Measurements from ENCODE around the gene CAPN5. TPM values are rescaled to one million over a fixed set of nuclear protein-coding genes. Genes with fewer than 3 reads are reported as not detected.

The CAPN5 gene
- total and polyA plus RNA-seq, 2 of the 13 experiments (the other 11 are each of a cell fraction or from before 2014, with no cell fraction given) = 0.27 to 1.2 TPM

GRCh38 chr11:77066229-77067042 is at the start of gene CAPN5 (continued):
- TF ChIP-seq HDAC2 (CRISPR knock-in tag; IDR thresholded peaks at IDR 0.05) = no peak
- TF ChIP-seq ZNF564 (CRISPR knock-in tag; IDR thresholded peaks at IDR 0.05) = no peak
- 0 out of 2 replicates have a peak, but pooled peaks have one; percentile 68 for TF ChIP-seq ZNF724P (CRISPR knock-in tag; IDR thresholded peaks at IDR 0.05; ENCODE audit: borderline replicate concordance)
- TF ChIP-seq ZNF513 (CRISPR knock-in tag; conservative IDR thresholded peaks at IDR 0.05) = no peak
- TF ChIP-seq CCDC6 (CRISPR knock-in tag; IDR thresholded peaks at IDR 0.05) = peak; percentile 40; the same call in 1 of the 2 replicates
- TF ChIP-seq HDAC1 (CRISPR knock-in tag; IDR thresholded peaks at IDR 0.05) = peak; percentile 81; the same call in 1 of the 2 replicates
- TF ChIP-seq THAP7 (CRISPR knock-in tag; IDR thresholded peaks at IDR 0.05) = no peak
- peak; percentile 7; the same call in 1 of the 2 replicates for TF ChIP-seq ZNF556 (CRISPR knock-in tag; IDR thresholded peaks at IDR 0.05; ENCODE audit: borderline replicate concordance)
- peak; percentile 66 for TF ChIP-seq ERF (CRISPR knock-in tag; IDR thresholded peaks at IDR 0.05)
- 0 out of 2 replicates have a peak, but pooled peaks have one; percentile 57 for TF ChIP-seq ZNF274 (CRISPR knock-in tag; IDR thresholded peaks at IDR 0.05)
- TF ChIP-seq ZNF784 (CRISPR knock-in tag; IDR thresholded peaks at IDR 0.05; ENCODE audit: borderline replicate concordance) = peak; percentile 84; the same call in 1 of the 2 replicates
- peak; percentile 49; the same call in 1 of the 2 replicates for TF ChIP-seq SIN3A (IDR thresholded peaks at IDR 0.05; ENCODE audit: borderline replicate concordance, low read depth, low read length)
- TF ChIP-seq HES4 (CRISPR knock-in tag; IDR thresholded peaks at IDR 0.05; ENCODE audit: borderline replicate concordance) = no peak
- TF ChIP-seq ATF7-NPFF (CRISPR knock-in tag; IDR thresholded peaks at IDR 0.05; ENCODE audit: low read depth) = peak; percentile 74
- TF ChIP-seq UBTF (CRISPR knock-in tag; IDR thresholded peaks at IDR 0.05) = peak; percentile 85
- no peak; the same call in 1 of the 2 replicates for TF ChIP-seq ZNF609 (CRISPR knock-in tag; IDR thresholded peaks at IDR 0.05; ENCODE audit: borderline replicate concordance)

Measured in HepG2 (cell line).